Right renal pelvis (tissue), 4 donors: ENCODE measurements around the gene PLPP2. TPM values are rescaled to one million over a fixed set of nuclear protein-coding genes. Genes with fewer than 3 reads are reported as not detected.

Source experiments
- DNase-seq, 4 donors: peaks; one replicate each; pipeline ENCODE4 v3.0.0-alpha.2; 2013; ENCODE audit warnings: low read depth in 4 of 4, low spot score in 3 of 4, missing footprints in 1 of 4
- polyA plus RNA-seq, 4 donors: library from polyadenylated mRNA; unstranded; fragments of 120-200 nt; gene quantifications; one replicate each; pipeline ENCODE4 v1.2.1, GENCODE V29; 2013; ENCODE audit not compliant: insufficient read length in 4 of 4

PLPP2 gene
- polyA plus RNA-seq, 4 donors, result 2.2 to 4.3 (median 3.2) TPM

DNA sequence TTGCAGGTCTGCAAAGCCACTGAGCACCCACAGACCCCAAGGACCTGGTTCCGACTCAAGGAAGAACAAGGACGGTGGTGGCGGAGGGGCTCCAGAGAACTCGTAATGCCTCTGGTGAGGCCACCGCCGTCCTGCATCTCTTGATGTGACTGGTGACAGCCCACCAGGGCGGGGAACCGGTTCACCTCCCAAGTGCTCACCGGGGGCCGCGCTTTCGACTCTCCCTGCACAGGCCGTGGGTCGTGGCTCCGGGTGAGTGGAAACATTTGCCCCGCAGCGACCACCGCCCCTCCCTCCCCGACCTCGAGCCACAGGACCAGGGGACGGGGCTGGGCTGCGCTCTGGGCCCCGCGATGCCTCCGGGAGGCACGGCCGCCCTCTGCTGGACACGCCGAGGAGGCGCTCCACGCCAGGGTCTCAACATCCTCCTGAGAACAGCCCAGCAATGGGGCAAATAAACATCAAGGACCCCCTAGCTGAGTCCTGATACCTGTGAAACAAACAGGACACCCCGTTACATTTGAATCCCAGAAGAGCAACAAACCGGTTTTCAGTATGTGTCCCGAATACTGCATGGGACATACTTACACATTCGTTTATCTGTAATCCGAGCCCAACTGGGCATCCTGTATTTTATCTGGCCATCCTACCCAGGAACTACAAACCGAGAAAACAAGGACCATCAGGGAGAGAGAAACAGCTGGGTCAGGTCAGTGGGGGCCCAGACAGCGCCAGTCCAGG lies 3.9 kb upstream of the PLPP2 start:
- DNase-seq, result no peak

DNA sequence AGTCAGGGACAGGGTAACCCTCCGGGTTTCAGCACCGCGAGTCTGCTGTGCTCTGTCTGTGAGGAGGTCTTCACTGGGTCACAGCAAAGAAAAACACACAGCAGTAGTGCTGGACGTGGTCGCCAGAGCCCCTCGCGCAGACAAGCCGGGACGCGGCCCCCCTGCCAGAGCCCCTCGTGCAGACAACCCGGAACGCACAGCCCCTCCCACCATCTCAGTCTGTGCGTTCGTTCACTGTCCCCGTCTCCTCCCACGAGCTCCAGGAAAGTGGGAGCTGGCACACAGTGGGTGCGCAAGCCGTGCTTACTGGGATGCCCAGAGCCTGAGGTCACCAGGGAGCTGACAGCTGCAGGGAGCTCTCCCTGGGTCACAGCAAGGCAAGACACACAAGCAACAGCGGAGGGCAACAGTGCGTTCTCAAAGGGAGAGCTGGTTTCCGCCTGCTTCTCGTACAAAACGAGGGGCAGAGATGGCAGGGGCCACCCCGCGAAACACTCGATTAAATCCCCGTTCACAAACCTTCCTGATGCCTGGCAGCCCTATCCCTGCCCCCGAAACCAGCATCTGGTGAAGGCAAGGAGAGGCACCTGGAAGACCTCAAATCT lies 3.2 kb upstream of the PLPP2 start:
- no peak for DNase-seq

DNA sequence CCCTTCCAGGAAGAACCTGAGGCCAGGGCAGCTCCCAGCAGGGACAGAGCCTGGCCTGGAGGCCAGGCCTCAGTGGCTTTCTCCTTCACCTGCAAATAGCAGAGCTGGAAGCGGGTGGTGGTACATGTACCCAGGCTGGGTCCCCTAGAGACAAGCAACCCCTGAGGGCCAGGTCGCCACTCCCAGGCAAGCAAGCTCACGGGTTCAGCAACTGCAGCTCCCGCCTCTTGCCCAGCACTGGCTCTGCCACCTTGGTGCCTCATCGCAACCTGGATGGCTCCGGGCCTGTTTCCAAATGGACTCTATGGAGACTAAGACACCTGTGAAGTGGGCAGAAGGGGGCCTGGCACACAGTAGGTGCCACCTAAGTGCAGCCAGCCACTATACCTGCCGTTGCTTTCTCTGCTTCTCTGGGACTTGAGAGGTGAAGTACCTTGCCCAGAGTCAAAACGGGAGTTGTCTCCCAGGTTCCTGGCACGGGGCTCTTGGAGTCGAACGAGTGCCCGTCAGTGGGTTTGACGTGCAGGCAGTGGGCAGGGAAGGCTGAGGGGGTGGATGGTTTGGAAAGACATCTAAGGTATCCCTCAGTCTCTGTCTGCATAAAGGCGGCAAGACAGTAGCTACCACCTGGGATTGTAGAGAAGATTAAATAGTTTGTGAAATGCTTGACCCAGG lies 2.4 kb upstream of the PLPP2 start:
- DNase-seq, result no peak

DNA sequence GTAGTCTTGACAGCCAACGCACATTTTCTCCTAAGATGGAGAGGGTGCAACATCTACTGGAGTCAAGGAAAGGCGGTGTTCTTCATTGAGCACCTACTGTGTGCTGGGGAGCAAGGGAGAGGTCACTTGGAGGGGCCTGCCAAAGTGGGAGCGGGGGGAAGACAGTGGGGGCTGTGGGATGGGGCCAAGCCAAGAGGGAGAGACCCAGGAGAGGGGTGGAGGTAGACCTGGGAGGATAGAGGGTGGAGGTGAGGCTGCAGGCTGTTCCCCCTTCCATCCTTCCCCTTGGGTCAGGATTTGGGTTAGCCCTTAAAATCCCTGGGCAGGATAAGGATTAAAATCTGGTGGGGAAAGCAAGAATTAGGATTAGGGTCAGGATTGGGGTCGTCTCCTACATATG lies 1.7 kb upstream of the PLPP2 start:
- no peak for DNase-seq

DNA sequence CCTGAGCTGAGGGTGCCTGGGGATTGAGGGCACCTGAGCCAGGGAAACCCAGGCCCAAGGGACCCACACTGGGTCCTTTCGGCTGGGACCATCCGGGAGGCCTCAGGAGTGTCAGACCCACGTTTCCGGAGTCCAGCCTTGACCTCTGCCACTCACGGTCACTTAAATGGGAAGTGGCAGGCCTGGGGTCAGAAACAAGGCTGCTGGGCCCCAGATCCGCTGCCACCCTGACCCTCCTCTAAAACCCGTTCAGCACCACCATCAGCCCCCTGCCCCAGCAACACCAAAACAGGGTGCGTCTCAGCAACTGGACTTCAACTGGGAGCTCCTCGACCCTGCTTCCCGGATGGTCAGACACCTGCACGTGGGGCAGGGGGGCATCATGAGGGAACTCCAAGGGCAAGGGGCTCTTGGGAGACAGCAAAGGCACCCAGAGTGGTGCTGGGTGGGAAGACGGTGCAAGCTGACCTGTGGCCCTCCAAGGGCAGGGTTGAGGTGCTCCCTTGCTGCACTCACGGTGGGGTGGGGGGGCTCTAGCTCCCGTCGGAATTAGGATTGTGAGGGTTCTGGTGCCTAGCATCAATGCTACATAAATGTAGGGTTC lies 1.2 kb upstream of the PLPP2 start:
- no peak for DNase-seq

DNA sequence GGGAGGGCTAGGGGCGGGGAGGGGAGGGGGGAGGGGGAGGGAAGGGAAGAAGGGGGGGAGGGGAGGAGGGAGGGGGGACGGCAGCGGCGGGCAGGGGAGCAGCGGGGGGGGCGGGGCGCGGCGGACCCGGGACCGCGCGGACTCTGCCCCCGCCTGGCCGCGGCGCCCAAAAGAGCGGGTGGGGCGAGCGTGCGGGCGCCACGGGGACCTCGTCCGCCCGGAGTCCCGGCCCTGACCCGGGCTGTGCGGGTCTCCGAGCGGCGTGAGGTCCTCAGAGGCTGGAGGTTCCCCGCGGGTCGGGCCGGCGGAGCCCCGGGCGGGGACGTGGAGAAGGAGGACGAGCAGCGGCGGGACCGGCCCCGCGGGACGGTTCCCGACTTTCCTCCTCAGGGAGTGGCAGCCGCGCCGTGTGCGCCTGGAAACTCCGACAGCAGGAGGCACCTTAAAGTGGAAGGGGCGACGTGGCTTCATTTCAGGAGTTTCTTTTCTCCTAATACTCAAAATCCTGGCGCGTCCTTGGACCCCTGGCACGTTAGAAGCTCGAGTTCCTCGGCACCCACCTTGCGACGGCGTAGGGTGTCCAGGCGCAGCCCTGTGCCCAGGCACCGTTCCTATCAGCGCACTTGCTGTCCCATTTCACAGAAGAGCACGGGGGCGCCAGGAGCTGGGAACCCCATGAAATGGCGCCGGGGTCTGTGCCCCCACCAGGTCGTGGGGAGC lies 518 bp upstream of the PLPP2 start:
- no peak for DNase-seq

DNA sequence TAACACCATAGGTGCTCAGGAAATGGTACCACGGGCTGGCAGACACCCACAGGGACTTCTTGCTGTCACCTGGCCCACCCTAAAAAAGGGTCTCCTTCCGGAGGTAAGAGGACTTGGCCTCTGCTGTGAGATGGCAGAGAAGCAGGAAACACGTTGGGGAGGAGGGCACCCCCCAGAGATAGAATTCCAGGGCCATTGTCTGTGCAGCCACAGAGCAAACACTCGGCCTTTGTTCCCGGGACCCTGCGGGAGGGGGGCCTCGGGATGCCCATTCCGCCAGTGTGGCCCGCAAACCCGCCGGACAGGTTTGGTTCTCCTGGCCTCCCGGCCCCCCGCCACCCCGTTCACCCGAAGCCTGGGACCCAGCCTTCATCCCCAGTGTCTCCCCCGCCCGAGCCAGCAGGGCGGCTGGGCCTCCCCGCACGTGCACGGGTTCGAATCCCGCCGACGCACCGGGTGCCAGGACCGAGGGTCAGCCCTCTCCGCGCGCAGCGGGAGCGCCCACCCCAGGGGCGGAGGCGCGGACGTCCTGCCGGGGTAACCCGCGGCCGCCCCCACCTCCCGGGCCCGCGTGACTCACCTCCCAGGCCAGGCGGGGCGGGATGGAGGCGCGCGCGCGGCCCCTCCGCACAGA lies 714 bp downstream of the PLPP2 start:
- no peak for DNase-seq

DNA sequence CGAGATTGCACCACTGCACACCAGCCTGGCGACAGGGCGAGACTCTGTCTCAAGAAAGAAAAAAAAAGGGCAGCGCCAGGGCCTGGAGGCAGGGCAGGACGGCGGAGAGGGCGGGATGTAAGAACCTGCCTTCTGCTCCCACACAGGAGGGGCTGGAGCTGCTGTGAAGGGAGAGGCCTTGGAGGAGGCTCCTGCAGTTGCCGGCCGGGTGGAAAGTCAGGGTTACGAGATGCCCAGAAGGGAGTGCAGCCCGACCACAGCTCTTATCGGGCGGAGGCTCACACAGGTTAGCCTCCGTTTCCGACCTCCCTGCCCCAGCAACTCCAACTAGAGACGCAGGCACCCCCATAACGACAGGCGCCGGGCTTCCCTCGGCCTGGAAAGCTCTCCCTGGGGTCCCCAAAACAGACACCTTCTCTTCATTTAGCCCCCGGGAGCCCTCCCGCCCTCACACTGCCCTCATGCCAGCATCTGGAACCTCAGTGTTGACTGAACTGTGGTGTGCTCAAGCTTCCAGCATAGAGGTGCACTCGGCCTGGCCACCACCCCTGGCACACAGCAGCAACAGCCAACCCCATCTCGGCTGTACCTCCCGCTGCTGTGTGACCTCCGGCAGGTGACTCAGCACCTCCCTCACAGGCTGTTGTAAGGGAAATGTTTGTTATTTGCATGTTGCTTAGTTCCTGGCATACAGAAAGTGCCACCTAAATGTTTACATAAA lies 1.4 kb downstream of the PLPP2 start:
- DNase-seq, result no peak

DNA sequence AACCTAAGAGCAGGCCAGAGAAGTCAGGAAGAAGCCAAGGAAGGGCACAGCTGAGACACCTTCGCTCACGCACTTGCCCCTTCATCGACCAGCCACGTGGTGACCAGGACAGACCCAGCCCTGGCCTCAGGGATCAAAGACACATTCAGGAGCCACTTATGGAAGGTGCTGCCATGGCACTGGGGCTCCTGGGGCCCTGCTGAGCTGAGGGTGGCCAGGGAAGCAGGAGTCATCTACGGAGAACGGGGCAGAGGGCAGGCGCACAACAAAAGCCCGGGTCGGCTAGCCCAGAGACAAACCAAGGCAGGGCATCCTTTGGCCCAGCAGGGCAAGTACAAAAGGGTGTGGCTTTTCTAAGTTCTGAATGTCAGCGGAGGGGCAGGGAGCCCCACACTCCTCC lies 2.3 kb downstream of the PLPP2 start:
- DNase-seq, result no peak

DNA sequence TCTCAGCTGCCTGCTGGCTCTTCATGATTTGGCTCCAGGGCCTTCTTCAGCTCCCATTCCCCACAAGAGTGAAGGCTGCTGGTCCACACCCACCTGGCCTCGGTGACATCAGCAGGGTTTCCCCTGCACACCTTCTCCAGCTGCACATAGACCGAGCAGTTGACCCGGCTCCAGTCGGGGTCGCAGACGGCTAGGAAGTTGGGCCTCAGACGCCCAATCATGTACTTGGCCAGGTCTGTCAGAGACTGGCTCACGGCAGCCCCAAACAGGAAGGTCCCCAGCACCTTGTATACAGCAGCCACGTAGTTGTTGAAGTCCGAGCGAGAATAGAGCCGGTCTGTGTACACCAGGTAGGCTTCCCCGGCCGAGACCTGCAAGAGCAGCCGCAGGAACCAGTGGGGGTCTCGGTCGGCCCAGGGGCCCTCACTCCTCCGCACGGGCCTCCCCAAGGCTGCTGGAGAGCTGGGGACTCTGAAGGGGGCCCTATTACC lies 3.8 kb downstream of the PLPP2 start:
- DNase-seq, result no peak

DNA sequence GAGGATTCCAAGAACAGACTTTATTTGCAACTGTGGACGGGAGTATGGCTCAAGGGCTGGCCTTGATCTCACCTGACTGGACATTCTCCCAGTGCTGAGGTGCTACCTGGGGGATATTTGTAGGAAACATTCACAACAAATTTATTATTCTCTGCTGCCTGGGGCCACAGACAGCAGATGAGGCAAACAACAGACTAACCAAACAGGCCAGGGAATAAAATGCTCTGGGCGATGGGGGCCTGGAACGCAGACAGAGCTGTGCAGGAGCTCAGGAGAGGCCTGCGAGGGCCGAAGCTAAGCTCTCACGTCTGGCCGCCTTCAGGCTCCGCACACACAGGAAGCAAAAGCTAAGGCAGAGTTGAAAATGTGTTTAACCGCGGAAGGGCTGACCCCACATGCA lies 7.8 kb downstream of the PLPP2 start:
- DNase-seq, result no peak

DNA sequence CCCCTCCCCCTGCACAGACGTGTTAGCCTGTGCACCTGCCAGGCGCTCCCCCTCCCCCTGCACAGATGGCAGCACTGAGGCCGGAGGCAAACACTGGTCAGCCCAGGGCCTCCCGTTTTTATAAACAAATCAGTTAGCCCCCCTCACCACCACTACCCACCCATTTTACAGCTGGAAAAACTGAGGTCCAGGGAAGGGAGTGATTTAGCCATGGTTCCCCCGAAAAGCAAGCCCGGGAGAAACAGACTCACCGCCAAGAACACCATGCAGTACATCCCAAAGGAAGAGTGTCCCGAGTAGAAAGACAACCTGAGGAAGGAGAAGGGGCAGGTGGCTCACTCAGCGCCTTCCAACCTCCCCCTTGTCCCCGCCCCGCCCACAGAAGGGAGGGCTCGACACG lies 8.7 kb downstream of the PLPP2 start:
- DNase-seq, result no peak

DNA sequence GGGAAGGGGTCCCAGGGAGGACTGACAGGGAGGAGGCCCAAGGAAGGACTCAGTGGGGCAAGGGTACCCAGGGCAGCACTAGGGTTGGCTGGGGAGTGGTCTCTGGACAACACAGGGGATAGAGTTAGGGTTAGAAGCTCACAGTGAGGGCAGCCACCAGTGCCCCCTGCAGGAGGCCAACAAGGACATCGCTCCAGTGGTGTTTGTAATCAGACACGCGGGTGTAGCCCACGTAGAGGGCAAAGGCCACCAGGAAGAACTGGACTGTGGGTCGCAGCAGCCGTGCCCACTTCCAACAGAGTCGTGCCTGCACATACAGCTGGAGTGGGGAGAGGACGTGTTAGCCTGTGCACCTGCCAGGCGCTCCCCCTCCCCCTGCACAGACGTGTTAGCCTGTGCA lies 9.2 kb downstream of the PLPP2 start:
- DNase-seq, result no peak

DNA sequence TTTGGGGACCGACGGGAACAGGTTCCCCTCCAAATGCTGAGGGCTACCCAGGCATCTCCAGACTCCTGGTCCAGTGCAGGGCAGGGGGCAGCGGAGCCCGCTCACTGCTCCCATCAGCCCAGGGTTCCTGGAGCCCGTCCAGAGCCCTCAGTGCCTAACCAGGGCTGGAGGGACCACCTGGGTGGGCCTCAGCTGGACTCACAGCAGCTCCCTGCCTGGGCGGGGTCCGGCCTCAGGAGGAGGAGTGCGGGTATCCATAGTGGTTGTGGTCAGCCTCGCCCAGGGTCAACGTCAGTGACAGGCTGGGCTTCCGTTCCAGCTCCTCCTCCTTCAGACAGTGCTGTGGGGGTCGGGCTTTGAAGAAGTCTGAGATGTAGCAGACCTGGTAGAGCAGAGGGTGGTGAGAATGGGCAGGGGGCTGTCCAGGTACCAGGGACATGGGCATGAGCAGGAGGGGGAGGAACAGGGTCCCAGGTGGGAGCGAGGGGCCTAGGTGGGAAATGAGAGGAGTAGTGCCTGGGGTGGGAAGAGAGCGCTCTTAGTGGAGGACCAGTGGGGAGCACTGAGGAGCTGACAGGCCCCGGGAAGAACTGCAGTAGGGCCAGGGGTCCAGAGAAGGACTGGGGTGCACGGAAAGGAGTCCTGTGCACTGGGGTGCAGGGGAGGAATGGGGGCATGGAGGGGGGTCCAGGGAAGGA lies 9.9 kb downstream of the PLPP2 start:
- DNase-seq, result no peak

DNA sequence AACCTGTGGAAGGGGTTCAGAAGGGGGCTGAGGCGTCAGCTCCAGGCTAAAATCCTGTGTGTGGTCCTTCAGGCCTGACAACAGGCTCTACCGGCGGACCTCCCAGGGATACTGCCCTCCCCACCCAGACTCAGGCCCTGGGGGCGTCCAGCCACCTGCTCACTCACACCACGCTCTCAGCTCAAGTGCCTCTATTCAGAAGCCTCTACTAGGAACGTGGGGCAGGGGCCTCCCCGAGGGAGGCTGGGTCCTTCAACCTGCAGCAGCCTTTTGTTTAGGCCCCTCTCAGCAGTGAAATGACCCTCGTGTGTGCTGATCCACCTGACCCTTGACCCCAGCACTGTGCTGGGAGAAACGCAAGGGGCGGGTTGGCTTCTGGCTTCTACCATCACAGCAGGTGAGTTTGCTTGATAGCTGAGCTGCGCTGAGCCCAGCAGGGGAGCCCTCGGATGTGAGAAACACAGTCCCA lies 10.6 kb downstream of the PLPP2 start:
- DNase-seq, result no peak

DNA sequence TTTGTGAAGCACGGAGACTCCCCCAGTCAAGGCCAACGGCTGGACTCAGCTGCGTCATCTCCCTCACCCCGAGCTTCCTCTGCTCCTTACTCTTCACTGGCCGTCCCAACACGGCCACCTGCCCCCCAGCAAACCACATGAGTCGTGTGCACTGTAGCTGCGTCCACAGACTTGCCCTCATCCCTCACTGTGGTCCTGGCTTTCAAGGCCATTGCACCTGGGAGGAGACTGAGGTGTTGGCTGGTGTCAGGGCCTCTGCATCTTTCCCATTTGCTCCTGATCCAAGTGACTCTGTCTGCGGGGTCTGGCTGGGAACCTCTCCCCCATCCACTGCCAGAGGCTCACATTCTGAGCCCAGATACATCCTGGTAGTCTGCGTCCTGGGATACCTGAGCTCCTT lies 11.5 kb downstream of the PLPP2 start:
- no peak for DNase-seq

DNA sequence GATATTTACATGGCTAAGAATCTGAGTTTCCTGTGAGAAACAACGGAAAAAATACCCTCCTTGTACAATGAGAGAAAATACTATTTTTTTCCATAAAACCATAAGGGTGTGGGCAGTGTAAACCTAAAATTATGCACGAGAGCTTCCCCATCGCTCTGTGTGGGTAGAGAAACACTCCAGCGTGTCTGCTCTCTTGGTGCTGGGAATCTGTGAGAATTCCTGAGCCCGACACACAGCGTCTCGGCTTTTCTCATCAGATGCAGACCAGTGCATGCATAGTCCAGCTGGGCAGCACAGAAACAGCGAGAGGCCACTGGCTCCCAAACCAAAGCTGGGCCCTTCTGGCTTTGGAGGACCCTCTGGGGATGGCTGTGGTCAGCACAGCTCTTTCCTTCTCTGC lies 12.0 kb downstream of the PLPP2 start:
- no peak for DNase-seq

DNA sequence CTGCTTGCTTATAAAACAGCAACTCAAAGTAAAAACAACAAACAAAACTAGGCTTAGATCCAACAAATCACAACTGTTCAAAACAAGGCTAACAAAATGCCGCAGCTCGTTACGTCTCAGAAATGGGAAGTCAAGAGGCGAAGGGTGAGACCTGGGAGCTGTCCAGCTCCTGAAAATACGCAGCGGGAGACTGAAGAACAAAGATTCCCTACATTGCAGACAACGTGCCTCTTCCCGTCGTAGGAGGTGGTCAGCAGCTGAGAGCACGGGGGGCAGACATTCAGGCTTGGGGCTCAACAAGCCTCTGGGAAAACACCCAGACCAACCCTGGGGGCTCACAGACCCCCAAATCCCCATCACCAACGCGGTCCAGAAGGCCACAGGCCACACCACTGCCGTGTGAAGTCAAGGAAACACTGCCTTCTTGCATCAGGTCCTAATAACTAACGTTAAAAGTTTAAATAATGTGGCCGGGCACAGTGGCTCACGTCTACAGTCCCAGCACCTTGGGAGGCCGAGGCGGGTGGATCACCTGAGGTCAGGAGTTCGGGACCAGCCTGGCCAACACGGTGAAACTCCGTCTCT lies 13.5 kb downstream of the PLPP2 start:
- peak in 3 of 4 donors; percentile 54 to 70 (median 61) for DNase-seq

DNA sequence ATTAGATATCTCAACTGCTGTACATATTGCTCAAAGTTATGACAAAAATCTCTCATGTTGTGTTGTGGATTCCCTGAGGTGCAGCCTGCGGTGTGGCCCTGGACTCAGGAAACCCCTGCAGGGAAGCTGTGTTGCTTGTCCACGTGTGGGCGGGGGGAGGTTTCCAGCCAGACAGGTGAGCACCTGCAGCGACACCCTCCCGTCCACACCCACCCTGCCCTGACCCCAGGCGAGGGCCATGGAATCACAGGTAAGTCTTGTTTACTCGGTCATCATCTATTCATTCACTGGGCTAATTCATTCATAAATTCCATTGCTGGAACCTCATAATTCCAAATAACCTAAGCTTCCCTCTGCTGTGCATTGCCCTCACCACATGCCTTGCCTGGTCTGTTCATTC lies 14.1 kb downstream of the PLPP2 start:
- DNase-seq, result no peak
